Measurements from ENCODE around the gene TTC34. TPM values are rescaled to one million over a fixed set of nuclear protein-coding genes. Genes with fewer than 3 reads are reported as not detected.

TTC34 gene
- total RNA-seq, 1 donor from 2014 or later, result 0.94 TPM

- H3K4me3 Mint-ChIP-seq (ENCODE audit: low read depth), result no peak overlapping the region
- DNase-seq (ENCODE audit: low spot score), result no peak
These were observed 32.6 kb upstream of the TTC34 start for GRCh38 chr1:2834146-2834475.

GRCh38 chr1:2833454-2834145 is 32.1 kb upstream of the TTC34 start:
- no peak overlapping the region for H3K4me3 Mint-ChIP-seq (ENCODE audit: low read depth)
- DNase-seq (ENCODE audit: low spot score), result no peak
- intact Hi-C loops (cut with micrococcal nuclease), result no loop called here
- H3K4me1 Mint-ChIP-seq (ENCODE audit: low read depth), result no peaks in the 10 kb centered on the region
- no peaks in the 10 kb centered on the region for H3K9me3 Mint-ChIP-seq
- H3K36me3 Mint-ChIP-seq (ENCODE audit: low read depth), result no peaks in the 10 kb centered on the region
- no peak overlapping the region for H3K27ac Mint-ChIP-seq
- H3K27me3 Mint-ChIP-seq (ENCODE audit: low read depth), result no peaks in the 10 kb centered on the region

More at GRCh38 chr1:2834146-2834475, 32.6 kb upstream of the TTC34 start:
- Mint-ChIP-seq H3K4me1 (ENCODE audit: low read depth) (no peaks in the 10 kb centered on the region), H3K36me3 (ENCODE audit: low read depth) (no peaks in the 10 kb centered on the region), H3K27ac (no peak overlapping the region), H3K9me3 (no peaks in the 10 kb centered on the region), H3K27me3 (ENCODE audit: low read depth) (no peaks in the 10 kb centered on the region)
- intact Hi-C loops (cut with micrococcal nuclease), result no loop called here

- no peak overlapping the region for H3K27ac Mint-ChIP-seq
- no peaks in the 10 kb centered on the region for H3K27me3 Mint-ChIP-seq (ENCODE audit: low read depth)
- no peaks in the 10 kb centered on the region for H3K4me1 Mint-ChIP-seq (ENCODE audit: low read depth)
- H3K9me3 Mint-ChIP-seq, result peaks cover under 1% of the 10 kb centered on the region
- no peak overlapping the region for H3K4me3 Mint-ChIP-seq (ENCODE audit: low read depth)
- intact Hi-C loops (cut with micrococcal nuclease), result no loop called here
- DNase-seq (ENCODE audit: low spot score), result no peak
- H3K36me3 Mint-ChIP-seq (ENCODE audit: low read depth), result no peaks in the 10 kb centered on the region
These were observed 31.3 kb upstream of the TTC34 start for GRCh38 chr1:2832506-2833453.

DNA sequence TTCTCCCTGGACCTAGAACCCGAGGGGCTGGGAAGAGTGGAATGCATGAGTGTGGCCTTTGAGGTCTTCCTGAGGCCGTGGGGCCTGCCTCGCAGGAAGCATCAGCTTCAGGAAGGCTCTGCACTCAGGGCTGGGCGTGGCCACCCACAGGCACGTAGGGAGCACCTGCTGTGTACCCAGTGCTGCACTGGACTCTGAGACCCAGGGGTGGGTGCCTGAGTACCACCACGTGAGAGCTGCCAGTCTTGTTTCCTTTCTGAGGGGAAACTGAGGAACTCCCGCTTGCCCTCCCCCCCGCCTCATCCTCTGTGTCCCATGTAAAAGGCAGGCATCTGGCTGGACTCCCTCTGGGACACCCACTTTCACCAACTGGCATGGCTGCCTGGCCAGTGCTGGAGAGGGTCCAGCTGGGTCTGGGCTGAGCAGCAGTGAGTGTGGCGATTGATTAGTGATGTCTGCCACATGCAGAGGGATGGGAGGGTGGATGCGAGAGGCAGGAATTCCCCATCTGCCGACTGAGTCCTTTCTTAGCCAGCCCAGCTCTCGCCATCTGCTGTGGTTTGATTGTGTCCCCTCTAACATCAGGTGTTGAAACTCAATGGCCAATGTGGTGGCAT is 30.2 kb upstream of the TTC34 start:
- intact Hi-C loops (cut with micrococcal nuclease), result no loop called here
- DNase-seq (ENCODE audit: low spot score), result no peak
- H3K36me3 Mint-ChIP-seq (ENCODE audit: low read depth), result no peaks in the 10 kb centered on the region
- no peaks in the 10 kb centered on the region for H3K27me3 Mint-ChIP-seq (ENCODE audit: low read depth)
- H3K4me1 Mint-ChIP-seq (ENCODE audit: low read depth), result no peaks in the 10 kb centered on the region
- H3K27ac Mint-ChIP-seq, result no peak overlapping the region
- H3K4me3 Mint-ChIP-seq (ENCODE audit: low read depth), result no peak overlapping the region
- H3K9me3 Mint-ChIP-seq, result peaks cover 5% of the 10 kb centered on the region

DNA sequence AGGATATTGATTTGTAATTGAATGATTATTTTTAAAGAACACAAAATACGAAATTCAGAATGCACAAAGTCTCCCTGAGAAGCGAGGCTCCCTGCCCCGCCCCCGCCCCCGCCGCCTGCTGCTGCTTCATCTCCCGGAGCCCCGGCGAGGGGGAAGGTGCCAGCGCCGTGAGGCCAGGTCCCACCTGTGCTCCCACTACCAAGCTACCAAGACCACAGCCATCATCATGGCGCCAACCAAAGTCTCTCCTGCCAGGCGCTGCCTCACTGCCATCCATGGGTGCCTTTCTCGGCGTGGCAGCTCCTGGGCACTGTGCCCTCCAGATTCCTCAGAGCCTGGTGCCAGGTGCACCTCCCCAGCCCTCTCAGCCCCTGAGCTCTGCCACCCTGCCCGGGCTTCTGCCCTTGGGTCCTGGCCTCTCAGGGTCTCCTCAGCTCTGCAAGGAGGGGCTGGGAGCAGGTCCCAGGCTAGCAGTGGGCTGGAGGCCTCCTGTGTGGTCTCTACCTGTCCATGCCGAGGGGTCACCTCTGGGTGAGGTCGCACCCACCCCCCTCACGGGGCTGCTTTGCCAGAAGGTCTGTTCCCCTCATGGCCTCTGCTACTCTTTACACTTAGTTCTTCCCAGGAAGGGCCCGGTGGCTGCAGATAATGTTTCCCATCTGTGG is 29.4 kb upstream of the TTC34 start:
- intact Hi-C loops (cut with micrococcal nuclease), result no loop called here
- Mint-ChIP-seq H3K36me3 (ENCODE audit: low read depth) (no peaks in the 10 kb centered on the region), H3K27ac (no peak overlapping the region), H3K4me1 (ENCODE audit: low read depth) (no peaks in the 10 kb centered on the region), H3K27me3 (ENCODE audit: low read depth) (no peaks in the 10 kb centered on the region), H3K9me3 (peaks cover 5% of the 10 kb centered on the region), H3K4me3 (ENCODE audit: low read depth) (no peak overlapping the region)
- no peak for DNase-seq (ENCODE audit: low spot score)

- no peak overlapping the region for H3K4me3 Mint-ChIP-seq (ENCODE audit: low read depth)
- H3K4me1 Mint-ChIP-seq (ENCODE audit: low read depth), result no peaks in the 10 kb centered on the region
- no peak overlapping the region for H3K27ac Mint-ChIP-seq
These were observed 28.5 kb upstream of the TTC34 start for GRCh38 chr1:2829846-2830615.

DNA sequence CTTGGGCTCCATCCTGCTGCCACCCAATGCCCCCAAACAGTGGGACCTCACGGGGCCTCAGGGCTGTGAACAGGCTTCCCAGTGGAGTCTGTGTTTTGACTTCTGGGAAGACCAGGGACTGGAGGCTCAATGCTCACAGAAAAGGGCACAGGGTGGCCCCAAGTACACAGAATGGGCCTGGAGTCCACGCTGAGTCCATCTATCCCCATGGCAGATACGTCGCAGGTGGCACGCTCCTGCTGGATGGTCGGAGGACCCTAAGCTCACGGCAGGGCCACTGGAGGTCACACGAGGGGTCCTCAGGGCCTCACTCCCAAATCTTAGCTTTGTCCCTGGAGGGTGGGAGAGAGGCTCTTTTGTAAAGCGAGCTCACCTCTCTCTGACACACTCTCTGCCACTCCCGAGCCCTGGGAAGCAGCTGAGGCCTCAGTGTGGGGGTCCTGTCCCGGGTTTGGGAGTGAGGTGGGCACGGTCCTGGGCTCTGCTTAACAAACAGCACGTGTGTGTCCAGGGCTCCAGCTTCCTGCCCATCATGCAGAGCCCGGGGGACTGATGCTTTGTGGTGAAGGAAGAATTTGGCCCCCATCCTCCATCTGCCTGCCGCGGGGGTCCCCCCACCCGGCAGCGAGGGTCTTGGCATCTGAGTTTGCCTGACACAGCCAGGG is 27.2 kb upstream of the TTC34 start:
- DNase-seq (ENCODE audit: low spot score), result no peak
- no peak overlapping the region for H3K27ac Mint-ChIP-seq
- H3K27me3 Mint-ChIP-seq (ENCODE audit: low read depth), result no peaks in the 10 kb centered on the region
- no peaks in the 10 kb centered on the region for H3K36me3 Mint-ChIP-seq (ENCODE audit: low read depth)
- intact Hi-C loops (cut with micrococcal nuclease), result no loop called here
- no peak overlapping the region for H3K4me3 Mint-ChIP-seq (ENCODE audit: low read depth)
- no peaks in the 10 kb centered on the region for H3K4me1 Mint-ChIP-seq (ENCODE audit: low read depth)
- peaks cover 5% of the 10 kb centered on the region for H3K9me3 Mint-ChIP-seq

More at GRCh38 chr1:2829846-2830615, 28.5 kb upstream of the TTC34 start:
- no peaks in the 10 kb centered on the region for H3K36me3 Mint-ChIP-seq (ENCODE audit: low read depth)
- peaks cover 5% of the 10 kb centered on the region for H3K9me3 Mint-ChIP-seq
- no peak for DNase-seq (ENCODE audit: low spot score)
- intact Hi-C loops (cut with micrococcal nuclease), result no loop called here
- H3K27me3 Mint-ChIP-seq (ENCODE audit: low read depth), result no peaks in the 10 kb centered on the region

DNA sequence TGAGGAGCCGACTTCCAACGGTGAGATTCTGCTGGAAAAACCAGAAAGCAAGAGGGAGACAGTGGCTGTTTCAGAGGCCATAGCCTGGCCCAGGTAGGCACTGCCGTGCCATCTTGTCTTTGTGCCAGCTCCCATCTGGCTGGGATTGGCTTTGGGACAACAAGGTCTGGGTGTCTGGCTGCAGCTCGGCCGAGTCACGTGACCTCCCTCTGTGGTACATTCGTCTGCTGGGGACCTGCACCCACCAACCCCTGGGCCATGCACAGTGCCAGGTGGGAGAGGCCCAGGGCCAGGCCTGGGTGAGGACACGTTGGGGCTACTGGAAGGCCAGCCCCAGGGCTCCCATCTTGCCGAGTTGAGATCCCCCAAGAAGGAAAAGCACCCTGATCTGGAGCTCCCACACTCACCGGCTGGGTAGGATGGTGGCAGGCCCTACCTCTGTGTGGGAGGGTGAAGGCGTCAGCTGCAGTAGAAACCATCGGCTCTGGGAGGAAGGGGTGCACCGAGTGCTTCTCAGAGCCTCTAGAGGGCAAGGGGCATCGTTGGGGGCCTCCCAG is 25.3 kb upstream of the TTC34 start:
- Mint-ChIP-seq H3K4me1 (ENCODE audit: low read depth) (no peaks in the 10 kb centered on the region), H3K27ac (no peak overlapping the region), H3K4me3 (ENCODE audit: low read depth) (no peak overlapping the region), H3K36me3 (ENCODE audit: low read depth) (no peaks in the 10 kb centered on the region), H3K27me3 (ENCODE audit: low read depth) (no peaks in the 10 kb centered on the region), H3K9me3 (peaks cover 5% of the 10 kb centered on the region)
- DNase-seq (ENCODE audit: low spot score), result no peak
- intact Hi-C loops (cut with micrococcal nuclease), result no loop called here

GRCh38 chr1:2826316-2826715 is 24.8 kb upstream of the TTC34 start:
- intact Hi-C loops (cut with micrococcal nuclease), result no loop called here
- no peaks in the 10 kb centered on the region for H3K27me3 Mint-ChIP-seq (ENCODE audit: low read depth)

DNA sequence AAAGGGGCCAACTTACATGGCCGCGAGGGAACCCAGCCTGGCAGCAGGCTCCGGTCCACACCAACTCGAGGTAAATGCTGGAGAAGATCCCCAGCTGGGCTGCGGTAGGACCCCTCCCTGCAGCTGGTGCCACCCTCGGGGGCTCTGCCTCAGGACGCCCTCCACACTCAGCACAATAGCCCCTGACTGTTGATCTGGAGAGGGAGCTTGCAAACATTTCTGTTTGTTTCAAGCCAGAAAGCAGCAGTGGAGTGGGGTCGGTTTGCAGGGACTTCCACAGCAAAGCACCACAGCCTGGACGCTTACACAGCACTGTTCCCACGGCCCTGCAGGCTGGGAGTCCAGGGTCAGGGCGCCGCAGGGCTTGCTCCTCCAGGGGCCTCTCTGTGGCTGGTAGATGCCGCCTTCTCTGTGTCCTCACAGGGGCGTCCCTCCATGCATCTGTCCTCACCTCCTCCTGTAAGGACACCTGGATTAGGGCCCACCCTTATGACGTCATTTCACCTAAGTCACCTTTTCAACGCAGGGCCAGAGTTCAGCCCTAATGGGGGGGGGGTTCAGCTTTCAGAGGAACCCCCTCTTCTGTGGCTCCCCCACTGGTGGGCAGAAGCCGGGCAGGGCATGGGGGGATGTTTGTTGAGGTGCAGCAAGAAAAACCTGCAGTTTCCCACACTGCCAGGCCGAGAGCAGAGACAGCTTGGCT is 24.1 kb upstream of the TTC34 start:
- intact Hi-C loops (cut with micrococcal nuclease), result no loop called here
- Mint-ChIP-seq H3K9me3 (peaks cover 5% of the 10 kb centered on the region), H3K4me1 (ENCODE audit: low read depth) (no peaks in the 10 kb centered on the region), H3K27me3 (ENCODE audit: low read depth) (no peaks in the 10 kb centered on the region), H3K27ac (no peak overlapping the region), H3K36me3 (ENCODE audit: low read depth) (no peaks in the 10 kb centered on the region), H3K4me3 (ENCODE audit: low read depth) (no peak overlapping the region)
- no peak for DNase-seq (ENCODE audit: low spot score)

More at GRCh38 chr1:2826316-2826715, 24.8 kb upstream of the TTC34 start:
- no peaks in the 10 kb centered on the region for H3K4me1 Mint-ChIP-seq (ENCODE audit: low read depth)
- H3K4me3 Mint-ChIP-seq (ENCODE audit: low read depth), result no peak overlapping the region
- DNase-seq (ENCODE audit: low spot score), result no peak
- peaks cover 5% of the 10 kb centered on the region for H3K9me3 Mint-ChIP-seq
- no peaks in the 10 kb centered on the region for H3K36me3 Mint-ChIP-seq (ENCODE audit: low read depth)
- H3K27ac Mint-ChIP-seq, result no peak overlapping the region

GRCh38 chr1:2824999-2825398 is 23.5 kb upstream of the TTC34 start:
- H3K27me3 Mint-ChIP-seq (ENCODE audit: low read depth), result no peaks in the 10 kb centered on the region
- H3K27ac Mint-ChIP-seq, result no peak overlapping the region
- H3K4me1 Mint-ChIP-seq (ENCODE audit: low read depth), result no peaks in the 10 kb centered on the region
- H3K9me3 Mint-ChIP-seq, result peaks cover 5% of the 10 kb centered on the region
- intact Hi-C loops (cut with micrococcal nuclease), result no loop called here
- DNase-seq (ENCODE audit: low spot score), result no peak
- no peaks in the 10 kb centered on the region for H3K36me3 Mint-ChIP-seq (ENCODE audit: low read depth)
- H3K4me3 Mint-ChIP-seq (ENCODE audit: low read depth), result no peak overlapping the region
